22Rv1 (cell line): ENCODE measurements around the gene RANBP17.

Source experiments
- H3K27ac ChIP-seq: fragments of 450-650 bp; 2 replicates; pipeline ENCODE4 v1.5.1; 2017
- ZFX ChIP-seq: fragments of 450-650 bp; IDR thresholded peaks from 2 replicates; pipeline ENCODE4 v1.6.1; 2017; ENCODE audit warnings: antibody characterized with exemption, borderline replicate concordance
- TF ChIP-seq, protein P1 (sequence below): fragments of 450-650 bp; IDR thresholded peaks from 2 replicates; pipeline ENCODE4 v1.5.1; 2017; ENCODE audit warnings: mild to moderate bottlenecking

RANBP17 gene

DNA sequence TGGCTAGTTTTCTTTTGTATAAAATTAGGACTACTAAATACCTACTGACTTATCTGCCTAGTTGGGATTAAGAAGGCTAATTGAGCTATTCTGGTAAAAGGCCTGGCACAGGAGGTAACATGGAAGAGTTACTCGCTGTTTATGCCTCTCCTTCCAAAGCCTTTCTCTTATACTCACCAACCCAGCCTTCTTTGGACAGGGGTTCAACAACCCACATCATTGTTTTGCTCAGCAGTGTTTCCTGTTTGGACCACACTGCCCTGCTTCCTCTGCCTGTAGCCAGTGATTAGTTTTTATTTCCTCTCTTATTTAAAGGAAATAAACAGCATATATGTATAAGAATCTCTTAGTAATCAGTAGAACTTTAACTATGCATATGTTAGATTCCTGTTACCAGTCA is 362.1 kb downstream of the RANBP17 start:
- TF ChIP-seq, protein P1, sequence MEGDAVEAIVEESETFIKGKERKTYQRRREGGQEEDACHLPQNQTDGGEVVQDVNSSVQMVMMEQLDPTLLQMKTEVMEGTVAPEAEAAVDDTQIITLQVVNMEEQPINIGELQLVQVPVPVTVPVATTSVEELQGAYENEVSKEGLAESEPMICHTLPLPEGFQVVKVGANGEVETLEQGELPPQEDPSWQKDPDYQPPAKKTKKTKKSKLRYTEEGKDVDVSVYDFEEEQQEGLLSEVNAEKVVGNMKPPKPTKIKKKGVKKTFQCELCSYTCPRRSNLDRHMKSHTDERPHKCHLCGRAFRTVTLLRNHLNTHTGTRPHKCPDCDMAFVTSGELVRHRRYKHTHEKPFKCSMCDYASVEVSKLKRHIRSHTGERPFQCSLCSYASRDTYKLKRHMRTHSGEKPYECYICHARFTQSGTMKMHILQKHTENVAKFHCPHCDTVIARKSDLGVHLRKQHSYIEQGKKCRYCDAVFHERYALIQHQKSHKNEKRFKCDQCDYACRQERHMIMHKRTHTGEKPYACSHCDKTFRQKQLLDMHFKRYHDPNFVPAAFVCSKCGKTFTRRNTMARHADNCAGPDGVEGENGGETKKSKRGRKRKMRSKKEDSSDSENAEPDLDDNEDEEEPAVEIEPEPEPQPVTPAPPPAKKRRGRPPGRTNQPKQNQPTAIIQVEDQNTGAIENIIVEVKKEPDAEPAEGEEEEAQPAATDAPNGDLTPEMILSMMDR: no peak
- TF ChIP-seq ZFX: no peak
- H3K27ac ChIP-seq: no peak overlapping the region

DNA sequence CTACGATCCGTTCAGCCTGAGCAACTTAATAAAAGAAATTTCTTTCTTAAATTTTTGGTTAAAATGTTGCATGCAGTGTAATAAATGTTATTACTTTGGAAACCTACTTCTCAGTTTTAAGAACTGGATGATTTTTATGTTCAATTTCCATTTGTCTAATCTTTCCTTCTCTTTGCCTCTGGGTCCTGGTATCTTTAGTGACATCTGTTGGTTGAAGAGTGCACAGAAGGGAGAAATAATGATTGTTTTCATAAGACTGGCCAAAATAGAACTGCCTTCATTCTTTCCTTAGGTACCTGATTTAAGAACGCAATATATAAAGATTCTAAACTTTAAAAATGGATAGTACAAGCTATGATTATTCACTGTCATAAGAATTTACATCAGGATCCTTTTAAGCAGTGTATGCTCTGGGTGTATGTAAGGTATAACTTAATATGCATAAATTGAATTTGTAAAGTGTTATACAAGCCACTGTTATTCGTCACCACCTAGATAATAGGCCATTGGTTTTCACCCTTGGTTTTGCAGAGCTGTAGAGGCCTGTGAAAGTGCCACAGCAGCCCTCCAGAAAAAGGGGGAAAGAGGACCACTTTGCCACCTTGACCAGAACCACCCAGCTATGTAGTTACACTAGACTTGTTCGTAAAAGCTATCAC is 364.4 kb downstream of the RANBP17 start:
- TF ChIP-seq ZFX: no peak
- TF ChIP-seq, protein P1: peak; percentile 19; the same call in 1 of the 2 replicates
- no peak overlapping the region for H3K27ac ChIP-seq

DNA sequence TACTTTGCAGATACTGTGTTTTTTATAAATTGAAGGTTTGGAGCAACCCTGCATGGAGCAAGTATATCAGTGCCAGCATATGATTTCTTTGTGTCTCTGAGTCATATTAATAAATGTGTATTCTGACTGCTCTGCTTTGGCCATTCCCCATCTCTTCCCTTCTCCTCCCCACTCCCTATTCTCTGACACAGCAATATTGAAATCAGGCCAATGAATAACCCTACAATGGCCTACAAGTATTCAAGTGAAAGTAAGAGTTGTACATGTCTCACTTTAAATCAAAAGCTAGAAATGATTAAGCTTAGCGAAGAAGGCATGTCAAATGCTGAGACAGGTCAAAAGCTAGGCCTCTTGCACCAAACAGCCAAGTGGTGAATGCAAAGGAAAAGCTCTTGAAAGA is 365.0 kb downstream of the RANBP17 start:
- no peak for TF ChIP-seq ZFX
- TF ChIP-seq, protein P1: no peak
- H3K27ac ChIP-seq: no peak overlapping the region

DNA sequence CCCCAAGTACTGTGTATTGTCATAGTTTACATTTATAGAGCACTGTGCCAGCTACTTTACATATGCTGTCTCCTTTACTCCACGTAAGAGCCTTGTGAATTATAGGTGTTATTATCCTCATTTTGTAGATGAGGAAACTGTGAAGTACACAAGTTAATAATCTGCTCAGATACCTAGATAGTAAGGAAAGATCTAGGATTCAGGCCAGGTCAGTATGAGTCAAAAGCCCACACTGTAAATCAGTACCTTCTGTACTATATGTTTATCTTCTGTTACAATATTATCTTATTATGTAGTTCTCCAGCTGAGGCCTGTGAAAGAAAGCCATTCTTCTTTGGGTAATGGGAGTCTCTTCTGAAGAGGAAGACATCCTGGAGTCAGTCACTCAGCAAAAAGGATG is 374.8 kb downstream of the RANBP17 start:
- TF ChIP-seq, protein P1: no peak
- TF ChIP-seq ZFX: no peak
- no peak overlapping the region for H3K27ac ChIP-seq

DNA sequence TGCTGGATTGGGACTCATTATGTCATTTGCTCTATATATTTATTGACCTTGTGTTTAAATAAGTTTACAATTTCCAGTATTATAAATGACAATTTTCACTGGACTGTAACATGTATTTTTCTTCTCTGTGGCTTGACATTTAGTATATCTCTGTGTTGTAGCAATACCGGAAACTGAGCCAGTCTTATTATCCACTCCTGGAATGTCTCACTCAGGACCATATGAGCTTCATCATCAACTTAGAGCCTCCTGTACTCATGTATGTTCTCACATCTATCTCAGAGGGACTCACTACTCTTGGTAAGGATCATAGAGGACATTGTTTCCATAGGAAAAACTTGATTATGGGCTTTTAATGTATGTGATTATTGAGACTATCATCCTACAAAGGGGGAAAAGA is 380.7 kb downstream of the RANBP17 start:
- TF ChIP-seq ZFX: no peak
- TF ChIP-seq, protein P1: no peak
- H3K27ac ChIP-seq: no peak overlapping the region

DNA sequence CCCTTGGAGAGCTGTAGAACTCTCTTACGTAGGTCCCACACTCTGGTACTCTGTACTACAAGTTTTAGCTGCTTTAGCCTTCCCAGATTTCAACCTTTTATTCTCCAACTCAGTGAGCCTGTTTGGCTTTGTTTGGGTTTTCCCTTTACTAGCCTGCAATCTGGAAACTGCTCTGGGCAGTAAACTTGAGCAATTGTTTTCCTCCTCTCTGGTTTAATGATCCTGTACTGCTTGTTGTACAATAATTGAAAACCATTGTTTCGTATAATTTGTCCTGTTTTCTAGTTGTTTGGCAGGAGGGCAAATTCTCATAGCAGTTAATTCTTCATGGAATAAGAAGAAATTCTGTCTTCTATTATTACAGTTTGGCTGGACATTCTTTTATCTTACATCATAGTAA is 384.4 kb downstream of the RANBP17 start:
- no peak overlapping the region for H3K27ac ChIP-seq
- TF ChIP-seq, protein P1: no peak
- TF ChIP-seq ZFX: no peak

DNA sequence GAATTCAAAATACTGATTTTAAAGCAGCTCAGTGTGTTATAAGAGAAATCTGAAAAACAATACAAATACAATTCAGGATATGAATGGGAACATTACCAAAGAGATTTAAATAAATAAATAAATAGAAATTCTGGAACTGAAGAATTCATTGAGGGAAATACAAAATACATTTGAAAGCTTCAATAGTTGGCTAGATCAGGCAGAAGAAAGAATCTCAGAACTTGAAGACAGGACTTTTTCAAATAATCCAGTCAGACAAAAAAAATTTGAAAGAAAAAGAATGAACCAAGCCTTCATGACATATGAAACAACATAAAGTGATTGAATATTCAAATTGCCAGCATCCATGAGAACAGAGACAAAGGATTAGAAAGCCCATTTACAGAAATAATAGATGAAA is 387.6 kb downstream of the RANBP17 start:
- no peak overlapping the region for H3K27ac ChIP-seq
- TF ChIP-seq ZFX: no peak
- TF ChIP-seq, protein P1: no peak
